HG03045 (cell line): ENCODE results near the gene AMER2.
A peak's percentile ranks its signal among the peaks of the same experiment; 100 is the strongest.
"Not testable (repeated sequence)": the region's sequence is repeated elsewhere in the genome, so short reads cannot be mapped to it uniquely, and the experiment has no call there.

ENCODE experiments used
- ATAC-seq: cut with Tn5 transposase; IDR thresholded peaks from one replicate; pipeline ENCODE4 v1.9.1; 2021; ENCODE audit warnings: mild to moderate bottlenecking, moderate library complexity; ENCODE audit not compliant: unreplicated experiment

AMER2 gene

GRCh38 chr13:25186187-25186586 is 14.1 kb upstream of the AMER2 start:
- ATAC-seq, result no peak

DNA sequence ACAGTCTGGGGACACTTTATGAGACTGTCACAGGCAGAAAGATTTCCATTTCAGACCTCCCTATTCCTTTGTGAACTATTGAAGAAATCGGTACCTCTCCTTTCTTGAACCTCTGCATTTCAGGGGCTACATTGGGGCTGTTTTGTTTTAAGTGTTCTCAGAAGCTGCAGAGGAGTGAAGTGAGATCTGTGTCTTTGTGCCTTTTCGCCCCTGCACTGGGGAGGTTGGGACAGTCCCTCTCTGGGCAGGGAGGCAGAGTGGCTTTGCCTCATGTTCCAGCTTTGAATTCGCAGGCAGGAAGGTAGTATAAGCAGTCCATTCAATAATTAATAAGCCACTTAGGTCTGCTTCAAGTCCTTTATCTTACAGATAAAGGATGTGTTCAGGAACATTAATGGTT is 9.5 kb upstream of the AMER2 start:
- ATAC-seq, result peak; percentile 28

- peak; percentile 71 for ATAC-seq
These were observed 8.9 kb upstream of the AMER2 start for GRCh38 chr13:25180775-25181537.

- ATAC-seq, result no peak
These were observed 8.0 kb upstream of the AMER2 start for GRCh38 chr13:25179832-25180774.

DNA sequence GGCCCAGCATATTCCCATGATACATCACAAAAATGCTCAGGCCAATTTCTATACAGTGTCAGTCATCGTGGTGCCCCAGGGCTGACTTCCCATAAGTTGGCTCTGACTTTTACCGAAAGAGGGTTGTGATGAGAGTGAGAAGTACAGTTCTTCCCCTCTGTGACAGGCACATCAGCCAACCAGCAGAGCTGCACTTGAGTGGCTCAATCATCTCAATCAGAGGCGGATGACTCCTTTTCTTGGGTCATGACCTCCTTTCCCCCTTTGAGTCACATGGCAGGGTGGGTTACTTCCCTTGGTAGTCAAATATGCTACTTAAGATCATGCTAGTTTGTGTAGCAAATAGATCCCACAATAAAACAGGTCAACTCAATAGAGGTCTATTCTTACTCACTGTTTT is 6.9 kb upstream of the AMER2 start:
- no peak for ATAC-seq

DNA sequence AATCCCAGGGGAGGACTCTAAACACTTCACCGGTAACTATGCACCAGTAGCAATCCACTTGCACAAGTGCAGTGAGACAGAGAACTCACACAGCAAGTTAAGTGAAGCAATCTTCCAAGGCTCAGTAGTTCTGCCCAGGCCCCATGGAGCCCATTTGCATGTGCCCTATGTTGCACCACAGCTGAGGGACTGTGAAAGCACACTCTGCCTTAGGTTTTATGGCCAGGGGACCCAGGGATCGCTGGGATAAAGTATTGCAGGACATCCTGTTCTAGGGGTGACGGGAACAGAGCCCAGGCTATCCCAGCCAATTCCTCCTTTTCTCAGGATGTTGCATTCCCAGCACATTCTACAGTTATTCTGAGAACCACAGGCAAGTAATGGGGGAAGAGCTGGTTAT is 6.0 kb upstream of the AMER2 start:
- ATAC-seq, result no peak

- no peak for ATAC-seq
These were observed 5.5 kb upstream of the AMER2 start for GRCh38 chr13:25177636-25178035.

DNA sequence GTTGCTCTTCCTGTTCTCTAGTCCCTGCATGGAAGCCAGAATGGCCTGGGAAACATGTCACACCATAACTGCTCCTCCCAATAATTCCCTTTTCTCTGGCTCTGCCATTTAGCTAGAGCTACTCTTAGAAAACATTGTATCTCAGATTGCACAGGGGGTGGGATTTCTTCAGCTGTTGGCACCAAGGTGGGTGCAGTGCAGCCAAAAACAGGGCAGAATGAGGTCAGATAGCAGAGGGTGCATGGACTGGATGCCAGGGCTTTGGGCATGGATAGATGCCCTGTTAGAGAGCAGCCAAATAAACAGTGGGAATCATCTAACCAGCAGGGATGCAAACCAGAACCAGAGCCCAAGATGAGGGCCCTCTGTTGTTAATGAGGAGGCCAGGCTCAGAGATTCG is 4.9 kb upstream of the AMER2 start:
- ATAC-seq, result no peak

DNA sequence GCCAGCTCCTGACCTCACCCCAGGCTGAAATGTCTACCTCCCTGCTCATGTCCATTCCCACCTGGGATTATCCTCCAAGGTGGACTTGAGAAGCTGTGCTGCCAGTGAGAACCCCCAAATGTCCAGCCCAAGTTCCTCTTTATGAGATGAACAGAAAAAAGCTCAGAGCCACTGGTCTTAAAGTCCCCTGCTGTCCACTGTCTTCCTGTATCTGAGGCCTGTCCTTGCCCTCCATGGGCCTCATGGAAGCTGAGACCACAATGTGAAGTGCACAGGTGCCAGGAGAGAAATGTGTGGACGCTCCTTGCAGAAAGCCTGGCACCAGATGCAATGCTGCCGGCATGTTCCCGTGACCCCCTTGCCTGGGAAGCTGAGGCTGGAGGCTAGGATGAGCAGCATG is 3.3 kb upstream of the AMER2 start:
- ATAC-seq, result no peak

DNA sequence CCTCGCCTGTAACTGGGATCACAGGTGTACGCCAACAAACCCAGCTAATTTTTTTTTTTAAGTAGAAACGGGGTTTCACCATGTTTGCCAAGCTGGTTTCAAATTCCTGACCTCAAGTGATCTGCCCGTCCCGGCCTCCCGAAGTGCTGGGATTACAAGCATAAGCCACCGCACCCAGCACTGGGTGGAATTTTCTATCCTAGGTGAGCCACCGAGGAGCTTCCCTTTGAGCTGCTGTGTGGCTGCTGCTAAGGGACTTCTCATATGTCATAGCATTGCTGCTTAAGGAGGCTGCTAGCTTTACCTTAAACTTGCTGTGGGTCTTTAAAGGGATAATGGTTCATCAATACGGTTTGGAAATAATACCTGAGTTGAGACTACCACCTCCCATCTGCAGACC is 2.9 kb upstream of the AMER2 start:
- ATAC-seq, result no peak

DNA sequence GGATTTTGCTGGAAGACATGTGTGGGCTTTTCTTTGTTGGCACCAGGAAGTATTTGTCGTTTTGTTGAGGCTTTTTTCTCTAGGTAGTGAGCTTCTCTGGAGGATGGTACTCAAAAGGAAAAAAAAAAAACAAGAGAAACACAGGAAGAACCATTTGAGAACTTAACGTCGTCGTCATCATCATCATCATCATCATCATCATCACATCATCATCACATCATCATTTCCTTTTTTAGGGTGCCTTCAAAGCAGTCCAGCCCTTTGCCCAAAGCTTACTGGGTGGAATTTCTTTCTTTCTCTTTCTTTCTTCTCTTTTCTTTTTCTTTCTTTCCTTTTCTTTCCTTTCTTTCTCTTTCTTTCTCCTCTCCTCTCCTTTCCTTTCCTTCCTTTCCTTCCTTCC is 2.2 kb upstream of the AMER2 start:
- no peak for ATAC-seq

GRCh38 chr13:25172303-25172630 is 179 bp upstream of the AMER2 start:
- ATAC-seq, result no peak

GRCh38 chr13:25171170-25171516 is 945 bp downstream of the AMER2 start:
- ATAC-seq, result no peak

DNA sequence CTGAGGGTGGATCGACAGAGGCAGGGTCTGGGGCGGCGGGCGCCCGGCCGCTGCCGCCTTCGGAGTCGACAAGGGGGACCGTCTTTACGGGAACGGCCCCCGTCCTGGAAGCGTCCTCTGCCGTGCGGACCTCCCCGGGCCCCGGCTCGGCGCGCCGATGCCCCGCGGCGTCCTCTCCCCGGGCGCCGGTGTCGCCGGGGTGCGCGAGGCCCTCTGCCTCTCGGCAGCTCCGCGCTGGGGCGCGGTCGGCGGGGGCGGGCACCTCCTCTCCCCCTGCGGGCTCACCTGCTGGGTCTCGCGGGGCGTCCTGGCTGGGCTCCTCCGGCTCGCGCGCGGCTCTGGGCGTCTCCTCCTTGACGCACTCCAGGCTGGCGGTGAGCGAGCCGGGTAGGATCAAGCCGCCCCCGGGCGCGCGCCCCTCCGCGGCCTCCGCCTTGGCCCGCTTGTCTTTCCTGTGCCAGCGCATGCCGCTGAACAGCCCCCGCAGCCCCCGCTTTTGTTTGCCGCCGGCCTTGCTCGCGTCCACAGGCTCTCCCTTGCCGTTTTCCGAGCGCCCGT is 1.5 kb downstream of the AMER2 start:
- no peak for ATAC-seq

GRCh38 chr13:25169951-25170553 is 2.0 kb downstream of the AMER2 start:
- ATAC-seq, result no peak

DNA sequence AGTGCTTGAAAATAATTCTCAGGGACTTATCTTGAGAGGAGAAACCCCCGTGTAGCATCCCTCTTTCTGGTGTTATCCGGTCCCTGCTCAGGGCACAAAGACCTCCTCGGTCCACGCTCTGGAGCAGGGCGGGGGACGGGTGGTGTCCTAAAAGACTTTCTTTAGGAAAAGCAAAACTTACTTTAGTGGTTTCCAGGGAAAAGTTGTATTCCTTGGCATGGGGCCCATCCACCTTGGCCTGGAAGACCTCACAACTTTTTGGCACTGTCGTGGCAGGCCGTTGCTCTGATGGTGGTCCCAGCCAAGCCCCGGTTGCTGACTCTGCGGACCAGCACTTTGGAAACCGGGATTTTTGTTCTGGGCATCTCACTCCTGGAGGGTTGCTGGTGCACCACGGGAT is 2.7 kb downstream of the AMER2 start:
- ATAC-seq, result no peak

DNA sequence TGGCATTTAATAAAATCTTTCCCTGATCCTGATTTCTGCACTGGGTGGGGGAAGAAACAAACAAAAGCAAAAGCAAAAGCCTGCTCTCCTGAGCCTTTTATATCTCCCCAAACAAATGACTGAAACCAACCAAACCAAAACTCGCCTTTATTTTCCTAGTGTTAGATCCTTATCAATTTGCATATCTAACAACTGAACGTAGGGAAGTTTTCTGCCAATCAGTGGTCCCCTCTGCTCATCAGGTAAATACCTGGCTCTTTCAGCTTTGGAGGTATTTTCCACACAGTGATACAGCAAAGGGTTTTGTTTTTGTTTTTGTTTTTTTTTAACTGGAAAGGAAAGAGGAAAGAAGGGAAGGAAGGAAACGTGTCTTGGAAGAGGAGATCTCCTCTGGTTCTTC is 3.3 kb downstream of the AMER2 start:
- ATAC-seq, result no peak

DNA sequence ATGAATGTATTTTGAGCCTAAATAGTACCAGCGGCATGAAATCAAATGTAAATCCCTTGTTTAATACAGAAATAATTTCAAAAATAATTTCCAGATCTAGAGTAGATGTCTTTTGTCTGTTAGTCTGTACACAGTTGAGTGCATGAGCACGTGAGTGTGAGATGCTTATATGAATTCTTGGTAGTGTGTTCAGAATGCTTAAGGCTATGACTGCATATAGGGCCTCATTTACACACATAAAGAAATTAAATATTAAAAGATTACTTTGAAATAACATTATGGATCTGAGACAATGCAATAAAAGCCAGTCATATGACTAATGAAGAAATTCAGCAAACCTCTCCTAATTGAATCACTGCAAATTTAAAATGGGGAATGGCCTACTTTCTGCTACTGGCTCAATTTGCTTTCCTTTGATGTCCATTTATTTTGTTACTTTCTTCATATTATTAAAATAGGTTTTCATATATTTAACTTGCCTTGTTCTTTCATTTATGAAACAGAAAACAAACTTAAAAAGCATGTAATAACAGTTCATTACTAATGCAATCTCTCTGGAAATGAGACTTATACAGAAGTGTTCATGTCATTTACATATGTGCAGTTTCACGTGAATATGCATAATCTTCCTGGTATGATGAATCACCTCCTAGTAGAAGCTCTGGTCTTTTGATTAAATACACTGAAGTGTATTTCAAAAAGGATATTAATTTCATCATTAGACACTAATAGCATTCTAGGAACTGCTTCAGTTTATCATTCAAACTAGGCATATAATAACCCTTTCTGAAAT is 4.5 kb downstream of the AMER2 start:
- no peak for ATAC-seq

- no peak for ATAC-seq
These were observed 5.8 kb downstream of the AMER2 start for GRCh38 chr13:25166306-25166705.

DNA sequence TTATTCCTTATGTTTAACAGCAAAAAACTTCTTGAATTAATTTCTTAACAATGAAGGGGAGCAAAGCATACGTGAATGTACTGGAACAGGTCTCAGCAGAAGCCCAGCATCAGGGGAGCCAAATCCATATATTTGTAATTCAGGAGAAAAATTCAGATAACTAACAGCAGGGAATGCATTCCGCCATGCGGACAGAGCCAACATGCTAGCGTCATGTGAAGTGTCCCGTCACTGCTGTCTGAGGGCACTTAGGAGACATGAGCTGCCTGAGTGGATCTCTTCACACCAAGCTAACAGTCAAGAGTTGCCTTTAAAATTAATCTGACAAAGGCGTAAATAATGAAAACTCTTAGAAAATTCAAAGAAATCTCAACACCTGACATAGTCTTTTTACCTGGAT is 6.4 kb downstream of the AMER2 start:
- ATAC-seq, result no peak

GRCh38 chr13:25165163-25165562 is 6.9 kb downstream of the AMER2 start:
- not testable (repeated sequence) for ATAC-seq
